GM12878 (cell line): ENCODE results near the gene ABCC9. TPM values are rescaled to one million over a fixed set of nuclear protein-coding genes. Genes with fewer than 3 reads are reported as not detected.

ENCODE experiments used
- BCLAF1 ChIP-seq: fragments of 450-650 bp; IDR thresholded peaks from 2 replicates; pipeline ENCODE4 v1.6.1; 2017; ENCODE audit warnings: antibody characterized with exemption, mild to moderate bottlenecking, moderate library complexity
- HDAC2 ChIP-seq: fragments of 200-600 bp; sonication (generic); IDR thresholded peaks from 2 replicates; pipeline ENCODE4 v1.6.1; 2017
- NR2C1 ChIP-seq: fragments of 450-650 bp; IDR thresholded peaks from 2 replicates; pipeline ENCODE4 v1.6.1; 2017; ENCODE audit warnings: antibody characterized with exemption, mild to moderate bottlenecking, moderate library complexity
- PAX5 ChIP-seq: IDR thresholded peaks from 2 replicates; pipeline ENCODE4 v1.6.1; 2011; ENCODE audit warnings: low read depth, low read length, borderline replicate concordance
- SIN3A ChIP-seq: IDR thresholded peaks from 2 replicates; pipeline ENCODE4 v1.6.1; 2012; ENCODE audit warnings: low read depth, low read length, improper control_type of control experiment
- SMAD5 ChIP-seq: IDR thresholded peaks from 2 replicates; pipeline ENCODE4 v1.6.1; 2016; ENCODE audit warnings: antibody characterized with exemption, low read depth
- SUPT20H ChIP-seq: IDR thresholded peaks from 2 replicates; pipeline ENCODE4 v1.6.1; 2011; ENCODE audit warnings: low read depth, mild to moderate bottlenecking, low read length, moderate library complexity, borderline replicate concordance; ENCODE audit not compliant: control insufficient read depth
- polyA plus RNA-seq, 11 experiments: library from polyadenylated mRNA; depleted of rRNA in 4 of 11; unstranded in 6 of 11; stranded (reverse) in 5 of 11; fragments of >200 nt; fragmentation: Nextera tagmentation in 4 of 11; fragmentation: Illumina TruSeq in 1 of 11; extraction: Ambion mirVana in 4 of 11; extraction: Trizol in 1 of 11; gene quantifications; 1 replicate in 1 of 11; 2 replicates in 10 of 11; pipeline versions ENCODE4 v1.2.1 to v1.2.3, GENCODE V29; 2011 to 2016; ENCODE audit warnings: inconsistent platforms in 2 of 11, missing spikeins in 2 of 11, low read depth in 1 of 11
- total RNA-seq, 4 experiments: library from RNA; depleted of rRNA in 3 of 4; stranded (reverse); fragments of >200 nt in 3 of 4; fragmentation: Illumina TruSeq in 1 of 4; extraction: Trizol in 1 of 4; gene quantifications; 2 replicates each; pipeline versions ENCODE4 v1.2.1 to v1.2.3, GENCODE V29; 2013 to 2021
- TF ChIP-seq, protein P1 (sequence below): IDR thresholded peaks from 2 replicates; pipeline ENCODE4 v1.6.1; 2012; ENCODE audit warnings: improper control_type of control experiment, low read depth, low read length; ENCODE audit not compliant: insufficient replicate concordance
- TF ChIP-seq, protein P2 (sequence below): IDR thresholded peaks from 2 replicates; pipeline ENCODE4 v1.6.1; 2012; ENCODE audit warnings: low read depth, low read length, improper control_type of control experiment

ABCC9 gene
- total and polyA plus RNA-seq, 10 of the 15 experiments (the other 5 are each of a cell fraction or from before 2014, with no cell fraction given) = under 0.01 to 0.10 (median 0.04) TPM; not detected in 2

DNA sequence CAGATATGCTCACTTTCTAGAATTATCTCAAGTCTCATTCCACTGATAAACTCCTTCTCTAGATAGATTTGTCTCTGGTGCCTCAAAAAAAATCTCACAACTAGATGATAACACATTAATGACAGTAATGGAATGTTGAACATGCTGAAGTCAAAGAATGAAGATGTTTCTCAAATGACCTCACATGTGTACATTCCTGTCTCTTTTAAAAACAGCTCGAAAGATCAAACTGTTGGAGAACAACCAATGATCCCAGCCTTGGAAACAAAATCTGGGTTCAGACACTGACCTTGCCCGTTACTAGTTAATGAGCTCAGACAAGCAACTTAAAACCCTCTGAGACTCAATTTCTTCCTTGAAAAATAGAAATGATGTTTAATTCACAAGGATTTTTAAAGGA lies 122.0 kb downstream of the ABCC9 start (continued):
- TF ChIP-seq BCLAF1 (no peak), NR2C1 (no peak), SUPT20H (no peak), SIN3A (no peak), HDAC2 (no peak), SMAD5 (no peak), PAX5 (no peak)
- TF ChIP-seq, protein P1, sequence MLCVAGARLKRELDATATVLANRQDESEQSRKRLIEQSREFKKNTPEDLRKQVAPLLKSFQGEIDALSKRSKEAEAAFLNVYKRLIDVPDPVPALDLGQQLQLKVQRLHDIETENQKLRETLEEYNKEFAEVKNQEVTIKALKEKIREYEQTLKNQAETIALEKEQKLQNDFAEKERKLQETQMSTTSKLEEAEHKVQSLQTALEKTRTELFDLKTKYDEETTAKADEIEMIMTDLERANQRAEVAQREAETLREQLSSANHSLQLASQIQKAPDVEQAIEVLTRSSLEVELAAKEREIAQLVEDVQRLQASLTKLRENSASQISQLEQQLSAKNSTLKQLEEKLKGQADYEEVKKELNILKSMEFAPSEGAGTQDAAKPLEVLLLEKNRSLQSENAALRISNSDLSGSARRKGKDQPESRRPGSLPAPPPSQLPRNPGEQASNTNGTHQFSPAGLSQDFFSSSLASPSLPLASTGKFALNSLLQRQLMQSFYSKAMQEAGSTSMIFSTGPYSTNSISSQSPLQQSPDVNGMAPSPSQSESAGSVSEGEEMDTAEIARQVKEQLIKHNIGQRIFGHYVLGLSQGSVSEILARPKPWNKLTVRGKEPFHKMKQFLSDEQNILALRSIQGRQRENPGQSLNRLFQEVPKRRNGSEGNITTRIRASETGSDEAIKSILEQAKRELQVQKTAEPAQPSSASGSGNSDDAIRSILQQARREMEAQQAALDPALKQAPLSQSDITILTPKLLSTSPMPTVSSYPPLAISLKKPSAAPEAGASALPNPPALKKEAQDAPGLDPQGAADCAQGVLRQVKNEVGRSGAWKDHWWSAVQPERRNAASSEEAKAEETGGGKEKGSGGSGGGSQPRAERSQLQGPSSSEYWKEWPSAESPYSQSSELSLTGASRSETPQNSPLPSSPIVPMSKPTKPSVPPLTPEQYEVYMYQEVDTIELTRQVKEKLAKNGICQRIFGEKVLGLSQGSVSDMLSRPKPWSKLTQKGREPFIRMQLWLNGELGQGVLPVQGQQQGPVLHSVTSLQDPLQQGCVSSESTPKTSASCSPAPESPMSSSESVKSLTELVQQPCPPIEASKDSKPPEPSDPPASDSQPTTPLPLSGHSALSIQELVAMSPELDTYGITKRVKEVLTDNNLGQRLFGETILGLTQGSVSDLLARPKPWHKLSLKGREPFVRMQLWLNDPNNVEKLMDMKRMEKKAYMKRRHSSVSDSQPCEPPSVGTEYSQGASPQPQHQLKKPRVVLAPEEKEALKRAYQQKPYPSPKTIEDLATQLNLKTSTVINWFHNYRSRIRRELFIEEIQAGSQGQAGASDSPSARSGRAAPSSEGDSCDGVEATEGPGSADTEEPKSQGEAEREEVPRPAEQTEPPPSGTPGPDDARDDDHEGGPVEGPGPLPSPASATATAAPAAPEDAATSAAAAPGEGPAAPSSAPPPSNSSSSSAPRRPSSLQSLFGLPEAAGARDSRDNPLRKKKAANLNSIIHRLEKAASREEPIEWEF = no peak
- TF ChIP-seq, protein P2, sequence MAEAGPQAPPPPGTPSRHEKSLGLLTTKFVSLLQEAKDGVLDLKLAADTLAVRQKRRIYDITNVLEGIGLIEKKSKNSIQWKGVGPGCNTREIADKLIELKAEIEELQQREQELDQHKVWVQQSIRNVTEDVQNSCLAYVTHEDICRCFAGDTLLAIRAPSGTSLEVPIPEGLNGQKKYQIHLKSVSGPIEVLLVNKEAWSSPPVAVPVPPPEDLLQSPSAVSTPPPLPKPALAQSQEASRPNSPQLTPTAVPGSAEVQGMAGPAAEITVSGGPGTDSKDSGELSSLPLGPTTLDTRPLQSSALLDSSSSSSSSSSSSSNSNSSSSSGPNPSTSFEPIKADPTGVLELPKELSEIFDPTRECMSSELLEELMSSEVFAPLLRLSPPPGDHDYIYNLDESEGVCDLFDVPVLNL = no peak
- TF ChIP-seq, all 136 proteins: peak for 0
